ENCODE data around the gene GIPC2.
A peak's percentile ranks its signal among the peaks of the same experiment; 100 is the strongest.

Gene GIPC2

GRCh38 chr1:78168306-78168705 lies 122.5 kb downstream of the GIPC2 start:
- TF ChIP-seq YY1 (IDR thresholded peaks at IDR 0.05; ENCODE audit: low read depth) (no peak), TAF1 (IDR thresholded peaks at IDR 0.05; ENCODE audit: low read depth) (no peak), CEBPB (IDR thresholded peaks at IDR 0.05) (no peak), ZBTB7A (IDR thresholded peaks at IDR 0.05; ENCODE audit: low read depth) (no peak), CREB1 (IDR thresholded peaks at IDR 0.05; ENCODE audit: low read depth) (no peak), TEAD4 (IDR thresholded peaks at IDR 0.05) (no peak), RAD21 (IDR thresholded peaks at IDR 0.05; ENCODE audit: low read depth) (no peak), EP300 (IDR thresholded peaks at IDR 0.05; ENCODE audit: borderline replicate concordance) (no peak), REST (IDR thresholded peaks at IDR 0.05; ENCODE audit: low read depth) (no peak)
- TF ChIP-seq, protein P1, sequence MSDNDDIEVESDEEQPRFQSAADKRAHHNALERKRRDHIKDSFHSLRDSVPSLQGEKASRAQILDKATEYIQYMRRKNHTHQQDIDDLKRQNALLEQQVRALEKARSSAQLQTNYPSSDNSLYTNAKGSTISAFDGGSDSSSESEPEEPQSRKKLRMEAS (IDR thresholded peaks at IDR 0.05) = no peak

GRCh38 chr1:78170859-78171258 lies 125.1 kb downstream of the GIPC2 start:
- TF ChIP-seq EGR1 (IDR thresholded peaks at IDR 0.05) (no peak), USF1 (IDR thresholded peaks at IDR 0.05) (no peak), ZBTB7A (IDR thresholded peaks at IDR 0.05; ENCODE audit: low read depth) (no peak), REST (IDR thresholded peaks at IDR 0.05; ENCODE audit: low read depth) (no peak), NFIC (IDR thresholded peaks at IDR 0.05) (no peak), EP300 (IDR thresholded peaks at IDR 0.05; ENCODE audit: borderline replicate concordance) (no peak), TAF1 (IDR thresholded peaks at IDR 0.05; ENCODE audit: low read depth) (no peak), TCF12 (IDR thresholded peaks at IDR 0.05; ENCODE audit: low read depth) (no peak)
- TF ChIP-seq, protein P1 (IDR thresholded peaks at IDR 0.05) = no peak

GRCh38 chr1:78171736-78172590 lies 126.2 kb downstream of the GIPC2 start:
- TF ChIP-seq CREB1 (IDR thresholded peaks at IDR 0.05; ENCODE audit: low read depth) (no peak), REST (IDR thresholded peaks at IDR 0.05; ENCODE audit: low read depth) (no peak), RAD21 (IDR thresholded peaks at IDR 0.05; ENCODE audit: low read depth) (no peak), EGR1 (IDR thresholded peaks at IDR 0.05) (no peak), FOXM1 (IDR thresholded peaks at IDR 0.05; ENCODE audit: borderline replicate concordance, low read depth) (no peak)
- TF ChIP-seq, protein P1 (IDR thresholded peaks at IDR 0.05) = no peak

GRCh38 chr1:78176448-78176847 lies 130.7 kb downstream of the GIPC2 start:
- TF ChIP-seq NFIC (IDR thresholded peaks at IDR 0.05) (0 out of 2 replicates have a peak, but pooled peaks have one; percentile 24), TAF1 (IDR thresholded peaks at IDR 0.05; ENCODE audit: low read depth) (no peak), REST (IDR thresholded peaks at IDR 0.05; ENCODE audit: low read depth) (no peak)
